H1 (cell line): Measurements from ENCODE around the gene PLCB1. TPM values are rescaled to one million over a fixed set of nuclear protein-coding genes. Genes with fewer than 3 reads are reported as not detected.

ENCODE experiments used
- CTCF ChIA-PET: fragments of 300-600 bp; sonication (Branson Sonifier 250); formaldehyde crosslinking; loops from one replicate; lab custom pipeline; 2021; ENCODE audit not compliant: partially characterized antibody; lab: Charles Lee
- POLR2A ChIA-PET: fragments of 300-600 bp; sonication (Branson Sonifier 250); formaldehyde crosslinking; loops from one replicate; lab custom pipeline; 2021; ENCODE audit warnings: inconsistent platforms; ENCODE audit not compliant: partially characterized antibody; lab: Charles Lee
- DNase-seq, 2 experiments: peaks; one replicate each; pipeline versions ENCODE4 v3.0.0 to v3.0.0-alpha.2; 2010 to 2022; ENCODE audit warnings: low spot score in 2 of 2, low read depth in 1 of 2, mixed read lengths in 1 of 2
- FAIRE-seq: peaks from 2 replicates; lab custom pipeline; 2011; peaks lifted over from hg19 to GRCh38; lab: Jason Lieb, UNC
- H2AFZ ChIP-seq: 2 replicates; pipeline ENCODE4 v1.8.1; 2012; ENCODE audit warnings: low read length, inconsistent platforms
- H2AK5ac ChIP-seq: 2 replicates; pipeline ENCODE4 v1.6.1; 2013; ENCODE audit warnings: low read depth, low read length
- H2BK120ac ChIP-seq: replicated peaks from 2 replicates; pipeline ENCODE3; 2013; ENCODE audit warnings: low read depth, low read length, inconsistent platforms
- H2BK12ac ChIP-seq: 2 replicates; pipeline ENCODE4 v1.6.1; 2013; ENCODE audit warnings: low read depth, low read length
- H2BK15ac ChIP-seq: 2 replicates; pipeline ENCODE4 v1.6.1; 2013; ENCODE audit warnings: low read length
- H2BK20ac ChIP-seq: 2 replicates; pipeline ENCODE4 v1.6.1; 2013; ENCODE audit warnings: low read length
- H2BK5ac ChIP-seq: 2 replicates; pipeline ENCODE4 v1.6.1; 2013; ENCODE audit warnings: low read depth, low read length
- H3K14ac ChIP-seq: 2 replicates; pipeline ENCODE4 v1.6.1; 2013; ENCODE audit warnings: inconsistent platforms; ENCODE audit not compliant: insufficient read length
- H3K18ac ChIP-seq: 2 replicates; pipeline ENCODE4 v1.6.1; 2013; ENCODE audit warnings: low read length; ENCODE audit errors: extremely low read depth
- H3K23ac ChIP-seq: 2 replicates; pipeline ENCODE4 v1.6.1; 2013; ENCODE audit warnings: inconsistent platforms; ENCODE audit not compliant: insufficient read length
- H3K23me2 ChIP-seq: 2 replicates; pipeline ENCODE4 v1.6.1; 2013; ENCODE audit warnings: low read depth, low read length
- H3K27ac ChIP-seq: 2 replicates; pipeline ENCODE4 v1.6.1; 2011; ENCODE audit warnings: low read depth, low read length, inconsistent platforms
- H3K27me3 ChIP-seq, 4 experiments: replicated peaks in 1 of 4; 1 replicate in 1 of 4; 2 replicates in 3 of 4; pipeline versions ENCODE4 v1.6.1 to v1.8.1; 2011 to 2013; ENCODE audit warnings: low read length in 3 of 4, mild to moderate bottlenecking in 3 of 4, inconsistent platforms in 2 of 4, mixed read lengths in 2 of 4, moderate library complexity in 1 of 4; ENCODE audit not compliant: control insufficient read depth in 3 of 4, insufficient read depth in 3 of 4; ENCODE audit errors: extremely low read depth in 1 of 4
- H3K36me3 ChIP-seq, 4 experiments: 2 replicates each; pipeline versions ENCODE4 v1.6.1 to v1.8.1; 2011 to 2013; ENCODE audit warnings: mild to moderate bottlenecking in 4 of 4, low read length in 3 of 4, moderate library complexity in 2 of 4, control low read depth in 1 of 4, inconsistent platforms in 1 of 4; ENCODE audit not compliant: insufficient read depth in 4 of 4, control insufficient read depth in 2 of 4
- H3K4ac ChIP-seq: replicated peaks from 2 replicates; pipeline ENCODE3; 2013; ENCODE audit warnings: low read length, low read depth, mixed read lengths, inconsistent platforms; ENCODE audit not compliant: insufficient read length
- H3K4me1 ChIP-seq, 4 experiments: replicated peaks in 1 of 4; 1 replicate in 1 of 4; 2 replicates in 3 of 4; pipeline versions ENCODE4 v1.6.1 to v1.8.1; 2011 to 2013; ENCODE audit warnings: low read length in 3 of 4, inconsistent platforms in 2 of 4, mixed read lengths in 1 of 4; ENCODE audit not compliant: insufficient read depth in 4 of 4, control insufficient read depth in 3 of 4
- H3K4me2 ChIP-seq, 2 experiments: 2 replicates each; pipeline versions ENCODE4 v1.6.1 to v1.8.1; 2011 to 2013; ENCODE audit warnings: low read depth in 2 of 2, low read length in 2 of 2, control low read depth in 1 of 2, inconsistent platforms in 1 of 2, mild to moderate bottlenecking in 1 of 2; ENCODE audit not compliant: insufficient read depth in 1 of 2
- H3K4me3 ChIP-seq, 4 experiments: fragments of 200-600, 300-600 bp in 1 of 4; sonication (generic), shearing (Covaris generic), sonication (Bioruptor Twin) in 1 of 4; 2 replicates each; pipeline versions ENCODE4 v1.5.1 to v1.8.1; 2011 to 2016; ENCODE audit warnings: low read length in 4 of 4, low read depth in 3 of 4, control low read depth in 2 of 4, inconsistent platforms in 2 of 4, mild to moderate bottlenecking in 2 of 4, mixed read lengths in 1 of 4, moderate library complexity in 1 of 4; ENCODE audit not compliant: insufficient read depth in 2 of 4; ENCODE audit errors: extremely low read depth in 1 of 4
- H3K56ac ChIP-seq: replicated peaks from 2 replicates; pipeline ENCODE3; 2013; ENCODE audit warnings: low read depth, mild to moderate bottlenecking, mixed read lengths, low read length, inconsistent platforms; ENCODE audit not compliant: insufficient read length
- H3K79me1 ChIP-seq: 2 replicates; pipeline ENCODE4 v1.6.1; 2013; ENCODE audit warnings: low read depth, low read length, control low read depth
- H3K79me2 ChIP-seq, 2 experiments: 2 replicates each; pipeline versions ENCODE4 v1.6.1 to v1.8.1; 2012 to 2013; ENCODE audit warnings: low read length in 2 of 2, mild to moderate bottlenecking in 2 of 2, inconsistent platforms in 1 of 2; ENCODE audit not compliant: insufficient read depth in 2 of 2, control insufficient read depth in 1 of 2
- H3K9ac ChIP-seq, 4 experiments: replicated peaks in 1 of 4; 1 replicate in 1 of 4; 2 replicates in 3 of 4; pipeline versions ENCODE4 v1.6.1 to v1.8.1; 2011 to 2013; ENCODE audit warnings: low read depth in 3 of 4, low read length in 3 of 4, control low read depth in 2 of 4, mild to moderate bottlenecking in 2 of 4, moderate library complexity in 2 of 4, inconsistent platforms in 1 of 4; ENCODE audit errors: extremely low read depth in 1 of 4
- H3K9me3 ChIP-seq, 2 experiments: 2 replicates each; pipeline versions ENCODE4 v1.6.1 to v1.8.1; 2012 to 2013; ENCODE audit warnings: mild to moderate bottlenecking in 2 of 2, moderate library complexity in 2 of 2, control low read depth in 1 of 2, inconsistent platforms in 1 of 2, low read depth in 1 of 2, low read length in 1 of 2, mixed read lengths in 1 of 2; ENCODE audit not compliant: insufficient read depth in 2 of 2
- H4K20me1 ChIP-seq, 2 experiments: replicated peaks in 1 of 2; 2 replicates each; pipeline versions ENCODE3 to v1.8.1; 2011 to 2013; ENCODE audit warnings: inconsistent platforms in 2 of 2, low read length in 2 of 2, mild to moderate bottlenecking in 1 of 2; ENCODE audit not compliant: insufficient read depth in 2 of 2, control insufficient read depth in 1 of 2
- H4K5ac ChIP-seq: 2 replicates; pipeline ENCODE4 v1.6.1; 2013; ENCODE audit warnings: low read length, low read depth, mixed read lengths, inconsistent platforms; ENCODE audit not compliant: insufficient read length
- H4K8ac ChIP-seq: 2 replicates; pipeline ENCODE4 v1.8.0; 2013; ENCODE audit warnings: mild to moderate bottlenecking, moderate library complexity, low read length, inconsistent platforms; ENCODE audit not compliant: insufficient read depth; ENCODE audit errors: extremely low read depth
- H4K91ac ChIP-seq: replicated peaks from 2 replicates; pipeline ENCODE3; 2013; ENCODE audit warnings: low read length, mixed read lengths, inconsistent platforms; ENCODE audit not compliant: insufficient read length
- HDAC6 ChIP-seq: IDR thresholded peaks from one replicate; pipeline ENCODE4 v1.7.1; 2012; ENCODE audit warnings: low read depth, mild to moderate bottlenecking, inconsistent platforms, low read length, moderate library complexity
- SIN3A ChIP-seq, 2 experiments: IDR thresholded peaks in 1 of 2; conservative IDR thresholded peaks in 1 of 2; 2 replicates each; pipeline ENCODE4 v1.6.1; 2011 to 2012; ENCODE audit warnings: low read length in 2 of 2, improper control_type of control experiment in 1 of 2, low read depth in 1 of 2, mild to moderate bottlenecking in 1 of 2
- USF2 ChIP-seq: IDR thresholded peaks from 2 replicates; pipeline ENCODE4 v1.6.1; 2011; ENCODE audit warnings: low read length, improper control_type of control experiment
- YY1 ChIP-seq: IDR thresholded peaks from 2 replicates; pipeline ENCODE4 v1.6.1; 2011; ENCODE audit warnings: low read depth, mild to moderate bottlenecking, low read length
- ZNF274 ChIP-seq: IDR thresholded peaks from 2 replicates; pipeline ENCODE4 v1.7.0; 2012; ENCODE audit warnings: low read length, borderline replicate concordance; ENCODE audit errors: extremely low read depth
- WGBS, 2 experiments: shearing (Covaris generic) in 1 of 2; methylation state at CpG; one replicate each; pipeline versions ENCODE4 v1.1.6 to v1.1.7; 2013 to 2015; ENCODE audit warnings: low lambda C conversion rate in 2 of 2, mixed read lengths in 2 of 2, inconsistent platforms in 1 of 2, low coverage in 1 of 2, missing lambda C conversion rate in 1 of 2; ENCODE audit not compliant: insufficient replicate concordance in 2 of 2, insufficient coverage in 1 of 2, insufficient read length in 1 of 2; ENCODE audit errors: extremely low coverage in 1 of 2, missing lambda C conversion rate in 1 of 2; 5-methylcytosine and 5-hydroxymethylcytosine counted together
- polyA plus RNA-seq, 7 experiments: library from polyadenylated mRNA; depleted of rRNA in 3 of 7; stranded (reverse) in 5 of 7; unstranded in 2 of 7; fragments of >200 nt in 5 of 7; fragments of 200-250 nt in 2 of 7; gene quantifications; 1 replicate in 5 of 7; 2 replicates in 1 of 7; 4 replicates in 1 of 7; pipeline versions ENCODE4 v1.2.1 to v1.2.3, GENCODE V29; 2011 to 2013; ENCODE audit warnings: missing spikeins in 2 of 7, mixed read lengths in 2 of 7
- total RNA-seq: library from RNA; stranded (reverse); fragmentation: NEBNext Ultra II Directional; extraction: Animal tissue kit (Norgen Biotek cat#: 25700); gene quantifications from 2 replicates; pipeline ENCODE4 v1.2.1, GENCODE V29; 2021
- TF ChIP-seq, protein P1 (sequence below): IDR thresholded peaks from 2 replicates; pipeline ENCODE4 v1.6.1; 2012; ENCODE audit warnings: inconsistent platforms

Gene PLCB1
- total and polyA plus RNA-seq, 2 of the 8 experiments (the other 6 are each of a cell fraction or from before 2014, with no cell fraction given) = 2.6 to 9.1 TPM

GRCh38 chr20:8624046-8624445 is 492.0 kb downstream of the PLCB1 start:
- Histone ChIP-seq H2AFZ (no peak overlapping the region), H3K79me2 (no peaks in the 10 kb centered on the region), H3K36me3 (no peaks in the 10 kb centered on the region), H2BK20ac (no peak overlapping the region), H3K18ac (no peak overlapping the region), H3K79me1 (no peaks in the 10 kb centered on the region), H3K4me2 (no peak overlapping the region), H4K8ac (no peak overlapping the region), H3K9me3 (no peaks in the 10 kb centered on the region), H2BK5ac (no peak overlapping the region), H3K4me3 (no peak overlapping the region), H2BK12ac (no peak overlapping the region), H2BK120ac (no peak overlapping the region), H4K5ac (no peak overlapping the region), H3K23me2 (no peaks in the 10 kb centered on the region), H4K91ac (no peak overlapping the region), H3K14ac (no peak overlapping the region), H3K4ac (no peak overlapping the region), H3K27ac (no peak overlapping the region), H4K20me1 (no peaks in the 10 kb centered on the region), H3K56ac (no peak overlapping the region), H3K9ac (no peak overlapping the region), H3K4me1 (no peaks in the 10 kb centered on the region), H2BK15ac (no peak overlapping the region), H3K23ac (no peak overlapping the region), H3K27me3 (no peaks in the 10 kb centered on the region), H2AK5ac (no peak overlapping the region)
- TF ChIP-seq HDAC6 (no peak), USF2 (no peak), YY1 (no peak), SIN3A (conservative IDR thresholded peaks at IDR 0.05 in 1 of 2, IDR thresholded peaks at IDR 0.05 in 1 of 2; ENCODE audit: low read depth in 1 of 2, low read length in 2 of 2) (no peak), ZNF274 (no peak)
- TF ChIP-seq, protein P1, sequence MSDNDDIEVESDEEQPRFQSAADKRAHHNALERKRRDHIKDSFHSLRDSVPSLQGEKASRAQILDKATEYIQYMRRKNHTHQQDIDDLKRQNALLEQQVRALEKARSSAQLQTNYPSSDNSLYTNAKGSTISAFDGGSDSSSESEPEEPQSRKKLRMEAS = no peak
- DNase-seq (no peak), FAIRE-seq (no peak)
- ChIA-PET POLR2A (interaction anchor here (0.6 kb wide), 1 partner anchor 34 kb away, joined by 3 read pairs; no protein-coding TSS in a partner anchor), CTCF (interaction anchor here (1.7 kb wide), 1 partner anchor 99 kb away, joined by 7 read pairs; no protein-coding TSS in a partner anchor)
- 90% methylated on average over 3 of the region's 3 CpGs; no CpG with 5 or more reads in 1 of the 2 experiments for WGBS, 2 experiments
